Measurements from ENCODE around the gene FXYD5.
A peak's percentile ranks its signal among the peaks of the same experiment; 100 is the strongest.

Gene FXYD5

DNA sequence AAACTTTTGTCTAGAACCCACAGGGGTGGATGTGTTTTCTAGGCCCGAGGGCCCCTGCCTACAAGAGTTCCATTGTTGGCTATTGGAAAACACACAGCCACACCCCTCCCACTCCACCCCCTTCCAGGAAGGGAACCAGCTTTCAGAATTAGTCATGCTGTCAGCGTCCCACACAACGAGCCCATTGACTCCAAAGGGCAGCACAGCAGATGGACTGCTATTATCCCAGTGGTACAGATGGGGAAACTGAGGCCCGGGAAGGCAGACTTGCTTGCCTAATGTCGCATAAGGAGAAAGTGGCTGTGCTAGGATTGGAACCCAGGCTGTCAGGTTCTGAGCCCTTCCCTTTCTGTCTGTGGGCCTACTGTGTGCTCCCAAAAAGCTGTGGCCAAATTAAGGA is 47.0 kb upstream of the FXYD5 start:
- in situ Hi-C loops (cut with HindIII; ENCODE audit: low pct_ligation_motif_present, low sequenced_read_pairs), result no loop called here
- no peak overlapping the region for H3K27ac ChIP-seq
- H3K4me3 ChIP-seq (ENCODE audit: low read depth, low read length), result no peak overlapping the region
- TF ChIP-seq, protein P1, sequence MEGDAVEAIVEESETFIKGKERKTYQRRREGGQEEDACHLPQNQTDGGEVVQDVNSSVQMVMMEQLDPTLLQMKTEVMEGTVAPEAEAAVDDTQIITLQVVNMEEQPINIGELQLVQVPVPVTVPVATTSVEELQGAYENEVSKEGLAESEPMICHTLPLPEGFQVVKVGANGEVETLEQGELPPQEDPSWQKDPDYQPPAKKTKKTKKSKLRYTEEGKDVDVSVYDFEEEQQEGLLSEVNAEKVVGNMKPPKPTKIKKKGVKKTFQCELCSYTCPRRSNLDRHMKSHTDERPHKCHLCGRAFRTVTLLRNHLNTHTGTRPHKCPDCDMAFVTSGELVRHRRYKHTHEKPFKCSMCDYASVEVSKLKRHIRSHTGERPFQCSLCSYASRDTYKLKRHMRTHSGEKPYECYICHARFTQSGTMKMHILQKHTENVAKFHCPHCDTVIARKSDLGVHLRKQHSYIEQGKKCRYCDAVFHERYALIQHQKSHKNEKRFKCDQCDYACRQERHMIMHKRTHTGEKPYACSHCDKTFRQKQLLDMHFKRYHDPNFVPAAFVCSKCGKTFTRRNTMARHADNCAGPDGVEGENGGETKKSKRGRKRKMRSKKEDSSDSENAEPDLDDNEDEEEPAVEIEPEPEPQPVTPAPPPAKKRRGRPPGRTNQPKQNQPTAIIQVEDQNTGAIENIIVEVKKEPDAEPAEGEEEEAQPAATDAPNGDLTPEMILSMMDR (IDR thresholded peaks at IDR 0.05; ENCODE audit: low read depth, low read length, missing control alignments), result no peak
- no peaks in the 10 kb centered on the region for H3K36me3 ChIP-seq (replicated peaks)
- no peaks in the 10 kb centered on the region for H3K27me3 ChIP-seq (replicated peaks)
- peak; percentile 22 for DNase-seq

DNA sequence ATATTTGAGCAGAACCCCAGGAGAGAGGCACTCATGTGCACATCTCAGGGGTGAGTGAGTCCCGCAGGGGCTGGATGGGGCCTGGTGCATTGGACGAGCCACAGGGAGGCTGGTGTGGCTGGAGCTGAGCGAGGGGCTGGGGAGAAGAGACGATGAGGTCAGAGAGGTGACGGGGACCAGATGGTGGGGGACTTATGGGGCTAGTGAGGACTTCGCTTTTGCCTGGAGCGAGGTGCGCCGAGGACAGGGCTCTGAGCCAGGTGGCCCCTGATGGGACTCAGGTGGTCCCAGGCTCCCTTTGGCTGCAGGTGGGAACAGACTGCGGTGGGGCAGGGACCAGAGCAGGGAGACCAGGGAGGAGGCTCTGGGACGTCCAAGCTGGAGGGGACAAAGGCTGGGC is 45.8 kb upstream of the FXYD5 start:
- no peak overlapping the region for H3K27ac ChIP-seq
- in situ Hi-C loops (cut with HindIII; ENCODE audit: low pct_ligation_motif_present, low sequenced_read_pairs), result no loop called here
- no peaks in the 10 kb centered on the region for H3K36me3 ChIP-seq (replicated peaks)
- no peak overlapping the region for H3K4me3 ChIP-seq (ENCODE audit: low read depth, low read length)
- no peak for DNase-seq
- TF ChIP-seq, protein P1 (IDR thresholded peaks at IDR 0.05; ENCODE audit: low read depth, low read length, missing control alignments), result no peak
- H3K27me3 ChIP-seq (replicated peaks), result no peaks in the 10 kb centered on the region

DNA sequence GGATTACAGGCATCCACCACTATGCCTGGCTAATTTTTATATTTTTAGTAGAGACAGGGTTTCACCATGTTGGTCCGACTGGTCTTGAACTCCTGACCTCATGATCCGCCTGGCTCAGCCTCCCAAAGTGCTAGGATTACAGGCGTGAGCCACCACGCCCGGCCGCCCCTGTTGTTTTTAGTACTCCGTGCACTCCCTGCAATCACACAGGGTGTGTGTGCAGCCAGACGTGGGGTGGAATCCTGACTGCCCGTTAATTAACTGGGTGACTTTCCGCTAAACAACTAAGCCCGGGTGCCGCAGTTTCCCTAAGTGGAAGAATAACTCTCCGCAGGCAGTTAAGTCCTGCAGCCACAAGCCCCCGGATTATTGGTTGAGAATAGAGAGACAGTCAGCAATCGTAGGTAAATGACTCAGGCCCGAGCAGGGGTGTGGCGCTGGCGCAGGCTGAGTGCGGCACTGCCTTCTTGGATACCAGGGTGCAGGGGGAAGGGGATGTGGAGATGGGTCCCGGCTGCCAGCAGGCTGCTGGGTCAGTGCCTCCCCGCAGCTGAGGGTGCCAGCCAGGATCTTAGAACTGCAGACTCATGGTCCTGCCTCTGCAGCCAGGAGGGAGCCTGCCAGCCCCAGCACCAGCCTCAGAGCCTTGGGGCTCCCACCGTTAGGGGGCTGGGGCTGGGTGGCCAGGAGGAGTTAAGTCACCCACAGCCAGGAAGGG is 45.0 kb upstream of the FXYD5 start:
- no peaks in the 10 kb centered on the region for H3K27me3 ChIP-seq (replicated peaks)
- TF ChIP-seq, protein P1 (IDR thresholded peaks at IDR 0.05; ENCODE audit: low read depth, low read length, missing control alignments), result no peak
- no peak overlapping the region for H3K4me3 ChIP-seq (ENCODE audit: low read depth, low read length)
- DNase-seq, result no peak
- H3K27ac ChIP-seq, result no peak overlapping the region
- H3K36me3 ChIP-seq (replicated peaks), result no peaks in the 10 kb centered on the region
- in situ Hi-C loops (cut with HindIII; ENCODE audit: low pct_ligation_motif_present, low sequenced_read_pairs), result no loop called here

DNA sequence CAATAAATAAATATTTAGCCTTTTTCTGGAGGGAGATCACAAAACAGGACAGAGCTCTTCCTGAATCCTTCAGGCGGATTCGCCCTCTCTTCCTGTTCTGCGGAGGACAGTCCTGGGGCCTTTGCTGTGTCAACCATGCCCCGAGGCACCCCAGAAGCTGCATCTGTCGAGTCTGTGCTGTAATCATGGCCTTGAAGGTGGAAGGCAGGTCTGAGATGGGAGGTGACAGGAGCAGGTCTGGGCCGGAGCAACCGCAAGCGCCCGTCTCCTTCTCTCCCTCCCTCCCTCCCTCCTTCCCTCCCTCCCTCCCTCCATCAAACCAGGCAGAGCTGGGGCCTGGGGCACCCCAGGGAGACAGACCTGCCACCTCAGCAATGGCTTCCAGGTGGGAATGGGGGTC is 43.6 kb upstream of the FXYD5 start:
- H3K27ac ChIP-seq, result no peak overlapping the region
- DNase-seq, result no peak
- in situ Hi-C loops (cut with HindIII; ENCODE audit: low pct_ligation_motif_present, low sequenced_read_pairs), result no loop called here

DNA sequence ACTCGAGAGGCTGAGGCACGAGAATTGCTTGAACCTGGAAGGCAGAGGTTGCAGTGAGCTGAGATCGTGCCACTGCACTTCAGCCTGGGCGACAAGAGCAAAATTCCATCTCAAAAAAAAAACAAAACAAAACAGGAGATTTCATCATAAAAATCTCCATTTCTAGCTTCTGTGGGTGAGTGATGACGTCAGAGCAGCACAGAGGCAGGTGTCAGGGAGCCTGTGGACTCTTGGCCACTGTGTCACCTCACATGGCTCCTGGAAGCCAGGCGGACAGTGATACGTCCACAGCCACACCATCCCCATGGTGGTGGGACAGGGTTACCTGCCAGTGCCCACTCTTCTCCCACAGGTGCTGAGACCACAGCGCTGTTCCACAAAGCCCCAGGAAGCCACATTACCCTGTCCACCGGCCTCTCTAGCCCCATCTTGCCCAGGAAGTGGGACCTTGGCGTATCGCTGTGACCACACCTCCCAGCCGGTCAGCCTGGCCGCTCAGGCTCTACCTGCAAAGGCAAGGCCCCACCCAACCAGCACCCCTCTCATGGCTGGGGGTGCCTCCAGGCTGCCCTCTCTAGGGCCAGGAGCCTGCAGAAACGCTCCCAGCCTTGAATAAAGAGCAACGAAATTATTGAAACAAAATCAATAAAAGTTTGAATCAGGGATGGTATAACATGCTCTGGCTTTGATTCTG is 41.4 kb upstream of the FXYD5 start:
- in situ Hi-C loops (cut with HindIII; ENCODE audit: low pct_ligation_motif_present, low sequenced_read_pairs), result no loop called here
- TF ChIP-seq, protein P1 (IDR thresholded peaks at IDR 0.05; ENCODE audit: low read depth, low read length, missing control alignments), result no peak
- Histone ChIP-seq H3K36me3 (replicated peaks) (no peaks in the 10 kb centered on the region), H3K4me3 (ENCODE audit: low read depth, low read length) (no peak overlapping the region), H3K27ac (no peak overlapping the region), H3K27me3 (replicated peaks) (no peaks in the 10 kb centered on the region)
- no peak for DNase-seq

More for the DNA sequence above, 43.6 kb upstream of the FXYD5 start:
- TF ChIP-seq, protein P1 (IDR thresholded peaks at IDR 0.05; ENCODE audit: low read depth, low read length, missing control alignments), result no peak
- H3K27me3 ChIP-seq (replicated peaks), result no peaks in the 10 kb centered on the region
- no peaks in the 10 kb centered on the region for H3K36me3 ChIP-seq (replicated peaks)
- no peak overlapping the region for H3K4me3 ChIP-seq (ENCODE audit: low read depth, low read length)

All from brain microvascular endothelial cell (primary cell).